ENCODE data around the gene EFCAB6. TPM values are rescaled to one million over a fixed set of nuclear protein-coding genes. Genes with fewer than 3 reads are reported as not detected.

The EFCAB6 gene
- total and polyA plus RNA-seq, 2 donors (not counting 1 experiment from before 2014, with no cell fraction given), result 0.07 to 0.10 TPM

GRCh38 chr22:43554259-43554636 is 257.9 kb downstream of the EFCAB6 start:
- no peak overlapping the region for H3K4me3 ChIP-seq (ENCODE audit: control extremely low read depth in 1 of 5, extremely low read depth in 1 of 5, insufficient read depth in 1 of 5, low read depth in 2 of 5, low read length in 4 of 5)
- ATAC-seq (ENCODE audit: low read depth) (no peak), DNase-seq (no peak)
- H3K4me1 Mint-ChIP-seq, result no peaks in the 10 kb centered on the region
- no peaks in the 10 kb centered on the region for H3K4me1 ChIP-seq (ENCODE audit: control insufficient read depth in 2 of 2, insufficient read depth in 2 of 2, low read length in 2 of 2)
- no peaks in the 10 kb centered on the region for H3K9me3 Mint-ChIP-seq (ENCODE audit: insufficient read depth)
- H3K36me3 ChIP-seq (replicated peaks in 1 of 2; ENCODE audit: control extremely low read depth in 1 of 2, control insufficient read depth in 1 of 2, extremely low read depth in 1 of 2, insufficient read depth in 2 of 2, low read length in 1 of 2), result no peaks in the 10 kb centered on the region
- H3K4me2 ChIP-seq (replicated peaks; ENCODE audit: low read depth, low read length, poor library complexity, severe bottlenecking), result no peak overlapping the region
- ChIA-PET POLR2A (no interaction called here), CTCF (no interaction called here)
- H3K4me3 Mint-ChIP-seq, result no peak overlapping the region
- no peaks in the 10 kb centered on the region for H3K27me3 ChIP-seq (replicated peaks in 1 of 4; ENCODE audit: control extremely low read depth in 1 of 4, control insufficient read depth in 3 of 4, insufficient read depth in 4 of 4, low read length in 3 of 4)
- peaks cover 0 to 3% (median 0%) of the 10 kb centered on the region in 3 donors for H3K9me3 ChIP-seq (ENCODE audit: control extremely low read depth in 1 of 3, control insufficient read depth in 2 of 3, insufficient read depth in 1 of 3, low read length in 2 of 3)
- H3K27ac ChIP-seq (ENCODE audit: low read length in 2 of 2), result no peak overlapping the region
- no peaks in the 10 kb centered on the region for H3K79me2 ChIP-seq (ENCODE audit: control insufficient read depth, insufficient read depth, low read length)
- H2AFZ ChIP-seq (ENCODE audit: insufficient read depth, low read depth, low read length, poor library complexity, severe bottlenecking), result no peak overlapping the region
- 72% methylated on average over 2 of the region's 6 CpGs for WGBS (ENCODE audit: insufficient coverage)
- H3K27ac Mint-ChIP-seq, result no peak overlapping the region
- no peak overlapping the region for H3K9ac ChIP-seq (ENCODE audit: low read length)
- H3K27me3 Mint-ChIP-seq, result peaks cover 16% of the 10 kb centered on the region
- intact Hi-C loops (cut with micrococcal nuclease), result no loop called here
- TF ChIP-seq, protein P1, sequence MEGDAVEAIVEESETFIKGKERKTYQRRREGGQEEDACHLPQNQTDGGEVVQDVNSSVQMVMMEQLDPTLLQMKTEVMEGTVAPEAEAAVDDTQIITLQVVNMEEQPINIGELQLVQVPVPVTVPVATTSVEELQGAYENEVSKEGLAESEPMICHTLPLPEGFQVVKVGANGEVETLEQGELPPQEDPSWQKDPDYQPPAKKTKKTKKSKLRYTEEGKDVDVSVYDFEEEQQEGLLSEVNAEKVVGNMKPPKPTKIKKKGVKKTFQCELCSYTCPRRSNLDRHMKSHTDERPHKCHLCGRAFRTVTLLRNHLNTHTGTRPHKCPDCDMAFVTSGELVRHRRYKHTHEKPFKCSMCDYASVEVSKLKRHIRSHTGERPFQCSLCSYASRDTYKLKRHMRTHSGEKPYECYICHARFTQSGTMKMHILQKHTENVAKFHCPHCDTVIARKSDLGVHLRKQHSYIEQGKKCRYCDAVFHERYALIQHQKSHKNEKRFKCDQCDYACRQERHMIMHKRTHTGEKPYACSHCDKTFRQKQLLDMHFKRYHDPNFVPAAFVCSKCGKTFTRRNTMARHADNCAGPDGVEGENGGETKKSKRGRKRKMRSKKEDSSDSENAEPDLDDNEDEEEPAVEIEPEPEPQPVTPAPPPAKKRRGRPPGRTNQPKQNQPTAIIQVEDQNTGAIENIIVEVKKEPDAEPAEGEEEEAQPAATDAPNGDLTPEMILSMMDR (IDR thresholded peaks at IDR 0.05), result no peak
- TF ChIP-seq EZH2 (IDR thresholded peaks at IDR 0.05; ENCODE audit: borderline replicate concordance, insufficient read depth, low read depth, low read length, poor library complexity, severe bottlenecking), result no peak
- H4K20me1 ChIP-seq (ENCODE audit: control insufficient read depth, insufficient read depth, low read length, poor library complexity, severe bottlenecking), result no peaks in the 10 kb centered on the region

- Histone ChIP-seq H3K4me1 (ENCODE audit: control insufficient read depth in 2 of 2, insufficient read depth in 2 of 2, low read length in 2 of 2) (no peaks in the 10 kb centered on the region), H3K4me2 (replicated peaks; ENCODE audit: low read depth, low read length, poor library complexity, severe bottlenecking) (no peak overlapping the region), H2AFZ (ENCODE audit: insufficient read depth, low read depth, low read length, poor library complexity, severe bottlenecking) (no peak overlapping the region), H3K9me3 (ENCODE audit: control extremely low read depth in 1 of 3, control insufficient read depth in 2 of 3, insufficient read depth in 1 of 3, low read length in 2 of 3) (peaks cover 0 to 3% (median 0%) of the 10 kb centered on the region in 3 donors), H3K27me3 (replicated peaks in 1 of 4; ENCODE audit: control extremely low read depth in 1 of 4, control insufficient read depth in 3 of 4, insufficient read depth in 4 of 4, low read length in 3 of 4) (no peaks in the 10 kb centered on the region), H4K20me1 (ENCODE audit: control insufficient read depth, insufficient read depth, low read length, poor library complexity, severe bottlenecking) (no peaks in the 10 kb centered on the region), H3K27ac (ENCODE audit: low read length in 2 of 2) (no peak overlapping the region), H3K4me3 (ENCODE audit: control extremely low read depth in 1 of 5, extremely low read depth in 1 of 5, insufficient read depth in 1 of 5, low read depth in 2 of 5, low read length in 4 of 5) (no peak overlapping the region), H3K36me3 (replicated peaks in 1 of 2; ENCODE audit: control extremely low read depth in 1 of 2, control insufficient read depth in 1 of 2, extremely low read depth in 1 of 2, insufficient read depth in 2 of 2, low read length in 1 of 2) (no peaks in the 10 kb centered on the region), H3K9ac (ENCODE audit: low read length) (no peak overlapping the region), H3K79me2 (ENCODE audit: control insufficient read depth, insufficient read depth, low read length) (no peaks in the 10 kb centered on the region)
- TF ChIP-seq, protein P1 (IDR thresholded peaks at IDR 0.05), result no peak
- TF ChIP-seq EZH2 (IDR thresholded peaks at IDR 0.05; ENCODE audit: borderline replicate concordance, insufficient read depth, low read depth, low read length, poor library complexity, severe bottlenecking), result no peak
- DNase-seq (no peak), ATAC-seq (ENCODE audit: low read depth) (no peak)
- no peak overlapping the region for H3K27ac Mint-ChIP-seq
- peaks cover 16% of the 10 kb centered on the region for H3K27me3 Mint-ChIP-seq
- intact Hi-C loops (cut with micrococcal nuclease), result no loop called here
- H3K9me3 Mint-ChIP-seq (ENCODE audit: insufficient read depth), result no peaks in the 10 kb centered on the region
- ChIA-PET POLR2A (no interaction called here), CTCF (no interaction called here)
- 90% methylated on average over 16 of the region's 16 CpGs for WGBS (ENCODE audit: insufficient coverage)
- no peak overlapping the region for H3K4me3 Mint-ChIP-seq
- no peaks in the 10 kb centered on the region for H3K4me1 Mint-ChIP-seq
These were observed 258.4 kb downstream of the EFCAB6 start for GRCh38 chr22:43553451-43554258.
